ENCODE measurements around the gene ANKRD34C.
"Not testable (repeated sequence)": the region's sequence is repeated elsewhere in the genome, so short reads cannot be mapped to it uniquely, and the experiment has no call there.

The ANKRD34C gene

DNA sequence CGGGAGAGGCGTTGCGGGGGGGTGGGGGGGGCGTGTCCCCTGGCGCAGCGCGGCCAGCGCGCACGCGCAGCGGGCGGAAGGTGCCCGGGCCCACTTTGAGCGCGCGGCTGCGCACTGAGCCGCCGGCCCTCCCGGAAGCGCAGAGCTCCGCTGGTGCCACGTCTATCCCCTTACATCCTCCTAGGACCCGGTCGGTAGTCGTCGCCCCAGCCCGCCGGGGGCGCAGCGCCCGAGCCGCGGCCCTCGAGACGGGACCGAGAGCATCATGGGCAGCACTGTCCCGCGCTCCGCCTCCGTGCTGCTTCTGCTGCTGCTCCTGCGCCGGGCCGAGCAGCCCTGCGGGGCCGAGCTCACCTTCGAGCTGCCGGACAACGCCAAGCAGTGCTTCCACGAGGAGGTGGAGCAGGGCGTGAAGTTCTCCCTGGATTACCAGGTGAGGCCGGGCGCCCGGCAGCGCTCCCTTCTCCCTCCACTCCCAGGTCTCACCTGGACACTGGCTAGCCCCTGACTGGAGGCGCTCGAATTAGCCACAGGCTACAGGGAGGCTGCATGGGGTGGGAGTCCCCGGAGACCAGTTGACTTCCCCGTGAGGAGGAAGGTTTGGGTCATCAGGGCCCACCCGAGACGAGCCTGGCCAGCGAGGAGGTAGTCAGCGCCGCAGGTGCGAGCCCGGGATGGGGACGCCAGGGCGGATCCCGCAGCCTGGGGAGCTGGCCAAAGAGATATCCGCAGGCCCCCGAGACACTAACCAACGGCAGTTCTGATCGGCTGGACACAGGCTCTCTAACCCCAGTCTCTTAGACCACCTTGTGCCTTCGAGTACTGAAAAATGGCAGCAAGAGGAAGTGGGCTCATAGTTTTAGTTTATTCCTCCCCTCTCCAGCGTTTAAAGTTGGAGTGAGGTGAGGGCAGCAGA lies 28.7 kb downstream of the ANKRD34C start, which contains the start of gene TMED3:
Gene TMED3, plus strand, starts transcription at position 128 of the 916 bp plus-strand sequence. Its CDS starts 138 bp downstream, at position 266.
- DNase-seq (ENCODE audit: insufficient read length, low spot score), result peak; percentile 97
- no peak for FAIRE-seq

DNA sequence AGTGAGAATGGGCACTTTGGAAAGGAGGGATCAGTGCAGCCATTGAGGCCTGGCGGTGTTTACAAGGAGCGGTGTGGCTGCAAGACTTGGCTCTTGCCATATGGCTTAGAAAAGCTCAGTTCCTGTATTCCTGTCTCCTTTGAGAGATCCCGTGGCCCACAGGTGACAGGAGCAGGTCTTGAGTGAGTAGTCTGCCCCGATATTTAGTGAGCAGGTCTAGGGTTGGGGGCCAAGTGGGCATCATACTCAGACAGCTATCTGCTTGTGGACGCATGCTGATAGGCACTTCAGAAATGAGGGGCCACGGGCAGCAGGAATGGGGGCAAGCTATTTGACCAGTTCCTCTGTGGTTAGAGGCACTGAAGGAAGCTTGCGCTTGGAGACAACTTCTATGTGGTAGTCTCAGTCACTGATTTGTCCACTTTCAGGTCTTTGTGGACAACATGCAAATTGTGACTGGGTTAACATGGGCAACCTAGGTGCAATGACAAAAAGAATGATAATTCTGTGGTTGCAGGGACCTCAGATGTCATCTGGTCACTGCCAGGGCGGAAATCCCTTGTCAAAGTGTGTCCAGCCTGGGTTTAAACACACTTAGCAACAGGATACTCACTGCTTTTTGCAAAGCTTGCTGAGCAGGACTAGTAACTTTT lies 29.5 kb downstream of the ANKRD34C start:
- FAIRE-seq (no peak), DNase-seq (ENCODE audit: insufficient read length, low spot score) (no peak)

DNA sequence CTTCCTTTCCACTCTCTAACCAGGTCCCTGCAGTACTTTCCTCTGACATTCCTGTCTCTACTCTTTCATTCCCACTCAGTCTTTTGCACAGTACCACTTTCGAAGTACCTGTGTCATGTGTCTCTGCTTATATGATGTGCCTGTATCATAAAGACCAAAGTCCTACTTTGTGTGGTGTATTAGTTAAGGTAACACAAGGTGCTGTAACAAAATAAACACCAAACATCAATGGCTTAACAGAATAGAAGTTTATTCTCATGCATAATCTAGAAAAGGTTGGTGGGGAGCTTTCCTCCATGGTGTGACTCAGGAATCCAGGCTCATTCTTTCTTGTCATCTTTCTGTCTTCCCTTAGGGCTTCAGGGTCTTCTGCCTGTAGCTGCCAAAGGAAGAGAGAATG lies 31.7 kb downstream of the ANKRD34C start:
- FAIRE-seq, result no peak
- no peak for DNase-seq (ENCODE audit: insufficient read length, low spot score)

DNA sequence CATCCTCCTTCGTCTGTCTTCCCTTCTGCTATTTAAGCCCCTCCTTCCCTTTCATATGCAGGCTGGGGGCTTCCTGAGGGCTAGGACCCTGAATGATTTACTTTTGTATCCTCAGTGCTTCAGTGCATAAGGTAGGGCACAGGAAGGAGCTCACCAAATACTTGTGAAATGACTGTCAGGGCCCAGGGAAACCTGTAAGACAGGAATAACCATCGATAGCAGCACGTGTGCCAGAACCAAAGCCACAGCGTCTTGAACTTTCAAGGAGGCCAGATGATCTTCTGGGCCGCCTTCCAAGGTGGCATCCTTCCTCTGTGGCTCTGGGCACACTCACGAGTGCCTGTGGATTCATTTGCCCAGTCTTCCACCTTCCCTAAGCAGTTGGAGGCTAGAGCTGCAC lies 32.3 kb downstream of the ANKRD34C start:
- FAIRE-seq, result no peak
- DNase-seq (ENCODE audit: insufficient read length, low spot score), result no peak

DNA sequence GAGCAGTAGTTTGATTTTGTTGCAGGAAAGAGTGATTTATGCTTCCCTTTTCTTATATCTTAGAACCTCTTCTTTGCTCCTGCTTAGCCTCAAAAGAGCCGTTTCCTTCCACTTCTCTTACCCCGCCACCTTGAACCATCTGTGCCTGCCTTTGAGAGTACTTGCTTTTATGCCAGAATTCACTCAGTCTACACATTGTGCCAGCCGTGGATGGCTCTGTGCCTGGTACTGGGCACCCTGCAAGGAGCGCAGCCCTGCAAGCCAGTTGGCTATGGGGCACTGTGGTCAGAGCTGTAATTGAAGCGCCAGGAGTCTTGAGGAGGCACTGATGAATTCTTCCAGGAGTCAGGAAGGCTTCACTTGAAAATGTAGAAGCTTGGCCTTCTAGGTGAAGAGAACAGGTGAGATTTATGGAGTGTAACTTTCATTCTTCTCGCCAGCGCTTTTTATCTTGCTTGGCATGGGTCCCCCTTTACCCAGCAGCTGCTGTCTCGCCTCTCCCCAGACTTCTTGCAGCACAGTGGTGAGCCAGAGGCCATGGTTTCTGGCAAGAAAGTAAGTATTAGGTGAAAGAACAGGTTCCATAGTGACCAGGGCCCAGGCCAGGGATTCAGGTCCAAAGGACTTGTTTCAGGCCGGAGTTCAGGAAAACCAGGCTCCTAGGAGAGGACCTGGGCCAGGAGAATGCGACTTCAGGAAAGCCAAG lies 33.3 kb downstream of the ANKRD34C start:
- DNase-seq (ENCODE audit: insufficient read length, low spot score) (no peak), FAIRE-seq (no peak)

DNA sequence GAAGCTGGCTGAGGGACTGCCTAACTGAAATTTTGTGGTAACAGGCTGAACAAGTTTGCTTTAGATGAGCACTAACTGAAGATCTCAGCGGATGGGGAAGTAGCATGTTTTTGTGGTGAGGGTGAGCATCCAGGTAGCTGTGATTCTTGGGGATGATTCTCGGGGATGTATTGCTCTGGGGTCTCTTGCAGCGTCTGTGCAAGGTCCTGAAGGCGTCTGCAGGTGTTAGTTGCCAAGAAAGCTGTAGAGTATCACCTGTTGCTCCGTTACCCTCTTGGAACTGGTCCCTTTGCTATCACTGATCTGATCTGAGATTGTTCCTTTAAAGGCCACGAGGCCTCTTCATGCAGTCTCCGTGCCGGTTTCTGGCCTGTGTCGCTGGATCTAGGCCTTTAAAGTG lies 34.3 kb downstream of the ANKRD34C start:
- DNase-seq (ENCODE audit: insufficient read length, low spot score) (no peak), FAIRE-seq (no peak)

DNA sequence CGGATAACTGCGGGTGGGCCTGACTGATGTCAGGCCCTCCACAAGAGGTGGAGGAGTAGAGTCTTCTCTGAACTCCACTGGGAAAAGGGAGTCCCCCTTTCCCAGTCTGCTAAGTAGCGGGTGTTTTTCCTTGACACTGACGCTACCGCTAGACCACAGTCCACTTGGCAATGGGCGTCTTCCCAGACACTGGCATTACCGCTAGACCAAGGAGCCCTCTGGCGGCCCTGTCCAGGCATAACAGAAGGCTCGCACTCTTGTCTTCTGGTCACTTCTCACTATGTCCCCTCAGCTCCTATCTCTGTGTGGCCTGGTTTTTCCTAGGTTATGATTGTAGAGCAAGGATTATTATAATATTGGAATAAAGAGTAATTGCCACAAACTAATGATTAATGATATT lies 37.5 kb downstream of the ANKRD34C start:
- not testable (repeated sequence) for DNase-seq (ENCODE audit: insufficient read length, low spot score); FAIRE-seq

DNA sequence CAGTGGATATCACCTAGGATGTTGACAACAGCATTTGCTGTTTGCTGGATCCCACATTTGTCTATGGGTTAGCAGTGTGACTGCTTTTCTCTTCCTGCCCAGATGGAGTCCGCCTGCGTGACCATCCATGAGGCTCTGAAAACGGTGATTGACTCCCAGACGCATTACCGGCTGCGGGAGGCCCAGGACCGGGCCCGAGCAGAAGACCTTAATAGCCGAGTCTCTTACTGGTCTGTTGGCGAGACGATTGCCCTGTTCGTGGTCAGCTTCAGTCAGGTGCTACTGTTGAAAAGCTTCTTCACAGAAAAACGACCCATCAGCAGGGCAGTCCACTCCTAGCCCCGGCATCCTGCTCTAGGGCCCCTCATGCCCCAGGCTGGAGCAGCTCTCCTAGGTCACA lies 39.4 kb downstream of the ANKRD34C start:
- no peak for FAIRE-seq

DNA sequence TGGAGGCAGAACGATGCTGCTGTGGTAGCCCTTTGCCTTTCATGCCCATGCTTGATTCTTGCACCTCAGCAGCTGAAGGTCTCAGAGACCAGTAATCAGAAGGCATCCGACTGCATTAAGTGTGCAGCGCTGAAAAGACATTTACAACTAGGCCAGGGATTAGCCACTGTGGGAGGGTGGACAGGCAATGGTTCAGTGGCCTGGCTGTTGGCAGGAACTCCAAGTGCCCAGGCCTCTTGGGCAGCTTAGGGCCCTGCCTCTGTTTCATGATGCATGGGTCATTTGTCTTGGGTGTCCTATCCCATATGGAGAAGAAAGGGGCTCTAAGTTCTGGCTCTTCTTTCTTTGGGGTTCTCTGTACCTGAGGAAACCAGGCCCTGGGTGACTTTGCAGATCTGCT lies 39.8 kb downstream of the ANKRD34C start:
- no peak for DNase-seq (ENCODE audit: insufficient read length, low spot score)
- no peak for FAIRE-seq

More for the DNA sequence above, 39.4 kb downstream of the ANKRD34C start:
- DNase-seq (ENCODE audit: insufficient read length, low spot score), result no peak

DNA sequence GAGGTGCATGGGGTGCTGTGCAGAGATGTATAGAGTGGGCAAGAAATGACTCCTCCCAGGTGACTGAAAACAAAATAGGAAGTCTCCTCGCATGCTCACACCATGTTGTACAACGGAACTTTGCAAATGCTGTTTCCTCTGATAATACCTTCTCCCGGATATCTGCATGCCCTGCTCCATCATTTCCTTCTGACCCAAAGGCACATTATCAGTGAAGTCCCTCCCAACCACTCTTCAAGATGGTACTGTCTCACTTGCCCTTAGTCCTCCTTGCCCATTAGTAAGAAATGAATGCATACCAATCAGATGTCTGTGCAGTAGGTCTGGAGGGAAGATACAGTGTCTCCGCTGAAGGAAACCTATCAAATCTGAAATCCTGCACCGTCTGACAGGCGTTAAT lies 40.4 kb downstream of the ANKRD34C start:
- no peak for DNase-seq (ENCODE audit: insufficient read length, low spot score)
- FAIRE-seq, result no peak

DNA sequence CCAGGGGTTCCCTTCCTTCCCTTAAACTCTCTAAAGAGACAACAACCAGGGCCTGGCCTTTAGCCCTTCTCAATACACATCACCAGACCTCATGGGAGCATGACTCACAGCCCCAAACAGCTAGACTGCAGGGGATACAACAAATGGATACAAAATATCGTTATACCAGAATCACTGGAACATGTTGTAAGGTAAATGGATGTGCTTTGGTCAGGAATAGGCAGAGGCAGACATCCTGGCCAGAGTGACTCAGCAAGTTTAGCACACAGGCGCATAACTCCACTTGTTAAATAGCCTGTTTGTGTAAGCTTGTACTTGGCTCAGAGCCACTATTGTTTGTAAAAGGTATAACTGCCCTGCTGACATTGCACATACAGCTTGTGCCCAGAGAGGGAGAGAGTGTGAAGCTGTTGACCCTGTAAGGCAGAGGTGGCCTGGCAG lies 46.7 kb downstream of the ANKRD34C start:
- no peak for DNase-seq (ENCODE audit: insufficient read length, low spot score)
- peak; percentile 23 for FAIRE-seq

Data from HTR-8/SVneo (cell line).